ENCODE measurements around the gene RAD17.
"Not testable (repeated sequence)": the region's sequence is repeated elsewhere in the genome, so short reads cannot be mapped to it uniquely, and the experiment has no call there.

RAD17 gene

GRCh38 chr5:69369340-69370121, at the start of gene RAD17, which contains the start of the genes AK6 and TAF9:
RAD17 (plus strand) TSS chr5:69369818; CDS start chr5:69372209, 2,391 bp downstream.
AK6 (minus strand) TSS chr5:69369520; CDS start chr5:69369490, 30 bp downstream.
TAF9 (minus strand) TSS chr5:69369520; CDS start chr5:69365737, 3,783 bp downstream.
- peak; percentile 89 for DNase-seq

- DNase-seq, result no peak
Observed at GRCh38 chr5:69326365-69326764, 43.3 kb upstream of the RAD17 start.

GRCh38 chr5:69329905-69330489, 39.6 kb upstream of the RAD17 start:
- no peak for DNase-seq

GRCh38 chr5:69331528-69332445, 37.8 kb upstream of the RAD17 start:
- no peak for DNase-seq

GRCh38 chr5:69333668-69334315, 35.8 kb upstream of the RAD17 start:
- not testable (repeated sequence) for DNase-seq

- peak; percentile 76 for DNase-seq
Observed at GRCh38 chr5:69334793-69335268, 34.8 kb upstream of the RAD17 start.

- DNase-seq, result no peak
Observed at GRCh38 chr5:69335341-69335935, 34.2 kb upstream of the RAD17 start.

- no peak for DNase-seq
Observed at GRCh38 chr5:69341520-69342161, 28.0 kb upstream of the RAD17 start.

GRCh38 chr5:69343083-69343482, 26.5 kb upstream of the RAD17 start:
- no peak for DNase-seq

- no peak for DNase-seq
Observed at GRCh38 chr5:69350664-69351063, 19.0 kb upstream of the RAD17 start.

GRCh38 chr5:69359699-69360098, 9.9 kb upstream of the RAD17 start:
- no peak for DNase-seq

- no peak for DNase-seq
Observed at GRCh38 chr5:69360442-69360841, 9.2 kb upstream of the RAD17 start.

GRCh38 chr5:69364414-69364813, 5.2 kb upstream of the RAD17 start:
- peak; percentile 3 for DNase-seq

GRCh38 chr5:69364850-69365249, 4.8 kb upstream of the RAD17 start:
- peak; percentile 2 for DNase-seq

GRCh38 chr5:69367697-69368279, 1.8 kb upstream of the RAD17 start:
- no peak for DNase-seq

- DNase-seq, result no peak
Observed at GRCh38 chr5:69368458-69369339, 919 bp upstream of the RAD17 start.

GRCh38 chr5:69370335-69370734, 717 bp downstream of the RAD17 start:
- not testable (repeated sequence) for DNase-seq

- DNase-seq, result no peak
Observed at GRCh38 chr5:69372394-69372793, 2.8 kb downstream of the RAD17 start.

GRCh38 chr5:69374911-69375446, 5.4 kb downstream of the RAD17 start:
- DNase-seq, result no peak

- DNase-seq, result no peak
Observed at GRCh38 chr5:69378376-69378775, 8.8 kb downstream of the RAD17 start.
